ENCODE data around the gene C19orf53.
"Not testable (repeated sequence)": the region's sequence is repeated elsewhere in the genome, so short reads cannot be mapped to it uniquely, and the experiment has no call there.

The C19orf53 gene

DNA sequence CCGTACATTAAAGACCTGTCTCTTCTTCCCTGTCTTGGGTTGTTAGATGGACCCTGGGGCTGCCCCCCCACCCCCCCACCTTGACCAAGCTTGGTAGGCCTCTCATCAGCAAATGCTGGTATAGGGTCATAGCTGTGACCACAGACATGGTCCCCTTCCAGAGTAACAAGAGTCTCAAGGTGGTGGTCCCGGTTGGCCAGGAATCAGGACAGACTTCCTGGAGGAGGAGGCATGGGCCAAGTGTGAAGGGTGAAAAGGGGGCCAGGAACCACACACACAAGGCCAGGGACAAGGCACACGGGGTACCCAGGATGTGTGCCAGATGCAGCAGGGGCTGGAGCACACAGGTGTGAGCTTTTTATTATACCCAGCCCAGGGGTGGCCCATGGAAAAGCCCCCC lies 11.0 kb upstream of the C19orf53 start:
- DNase-seq (ENCODE audit: low spot score) (no peak), FAIRE-seq (no peak)

GRCh38 chr19:13764101-13764807 lies 10.0 kb upstream of the C19orf53 start, which contains the start of gene MRI1:
Gene MRI1 (plus strand): TSS chr19:13764522. CDS start chr19:13764589, 67 bp downstream.
- FAIRE-seq (no peak), DNase-seq (ENCODE audit: low spot score) (peak; percentile 72)

GRCh38 chr19:13764821-13765394 lies 9.3 kb upstream of the C19orf53 start:
- FAIRE-seq (no peak), DNase-seq (ENCODE audit: low spot score) (no peak)

DNA sequence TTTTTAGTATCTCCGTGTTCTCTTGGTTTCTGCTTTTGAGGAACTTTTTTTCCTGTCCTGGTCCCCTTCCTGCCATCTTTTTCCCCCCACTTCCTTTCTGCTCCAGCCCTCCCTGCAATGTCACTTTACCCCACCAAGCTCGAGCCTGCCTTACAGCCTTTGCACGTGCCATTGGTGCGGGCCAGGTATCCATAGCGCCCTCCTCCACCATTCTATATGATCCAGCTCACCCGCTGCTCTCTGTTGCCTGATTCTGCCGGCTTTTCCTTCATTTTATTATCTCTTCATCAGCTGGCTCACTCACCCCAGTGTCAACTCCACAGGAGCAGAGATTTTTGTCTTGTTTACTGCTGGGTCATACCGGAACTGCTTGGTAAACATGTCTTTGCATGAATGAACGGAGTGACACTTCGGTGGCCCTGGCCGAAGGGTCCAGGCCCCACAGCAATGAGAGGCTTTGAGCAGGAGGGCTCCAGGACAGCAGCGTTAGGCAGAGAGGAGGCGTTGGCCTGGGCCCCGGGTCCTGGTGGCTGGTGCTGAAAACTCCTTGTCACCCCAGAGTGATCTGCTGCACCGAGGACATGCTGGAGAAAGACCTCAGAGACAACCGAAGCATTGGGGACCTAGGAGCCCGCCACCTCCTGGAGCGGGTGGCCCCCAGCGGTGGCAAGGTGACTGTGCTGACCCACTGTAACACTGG lies 8.7 kb upstream of the C19orf53 start:
- no peak for FAIRE-seq
- no peak for DNase-seq (ENCODE audit: low spot score)

- DNase-seq (ENCODE audit: low spot score) (no peak), FAIRE-seq (no peak)
These were observed 8.2 kb upstream of the C19orf53 start for GRCh38 chr19:13766095-13766481.

DNA sequence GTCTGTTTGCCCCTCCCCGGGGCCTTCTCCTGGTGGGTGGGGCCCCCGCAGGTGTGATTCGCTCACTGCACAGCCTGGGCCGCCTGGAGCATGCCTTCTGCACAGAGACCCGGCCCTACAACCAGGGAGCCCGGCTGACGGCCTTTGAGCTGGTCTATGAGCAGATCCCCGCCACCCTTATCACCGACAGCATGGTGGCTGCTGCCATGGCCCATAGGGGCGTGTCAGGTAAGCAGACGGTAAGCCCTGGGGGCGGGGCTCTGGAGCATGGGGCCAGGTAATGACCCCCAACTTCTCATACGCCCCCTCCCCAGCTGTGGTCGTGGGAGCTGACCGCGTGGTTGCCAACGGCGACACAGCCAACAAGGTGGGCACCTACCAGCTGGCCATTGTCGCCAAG lies 5.7 kb upstream of the C19orf53 start:
- DNase-seq (ENCODE audit: low spot score), result no peak
- no peak for FAIRE-seq

- DNase-seq (ENCODE audit: low spot score), result no peak
- no peak for FAIRE-seq
These were observed 4.1 kb upstream of the C19orf53 start for GRCh38 chr19:13770013-13770635.

DNA sequence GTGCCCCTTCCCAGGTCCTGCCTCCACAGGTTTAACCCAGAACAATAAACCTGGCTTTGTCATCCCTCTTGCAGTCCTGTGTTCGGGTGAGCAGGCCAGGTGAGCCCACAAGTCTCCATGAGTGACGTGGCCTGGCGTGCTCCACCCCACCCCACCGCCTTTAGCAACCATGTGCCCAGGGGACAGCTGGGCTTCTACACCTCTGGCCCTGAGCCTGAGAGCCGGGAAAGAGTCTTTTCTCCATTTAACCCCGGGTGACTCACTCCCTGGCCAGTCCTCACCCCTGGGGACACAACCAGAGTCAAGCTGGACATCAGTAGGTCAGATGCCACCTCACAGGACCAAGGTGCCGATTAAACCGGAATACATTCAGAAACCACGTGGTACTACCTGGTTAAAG lies 4.1 kb downstream of the C19orf53 start:
- FAIRE-seq (no peak), DNase-seq (ENCODE audit: low spot score) (no peak)

- no peak for DNase-seq (ENCODE audit: low spot score)
- FAIRE-seq, result no peak
These were observed 4.6 kb downstream of the C19orf53 start for GRCh38 chr19:13778847-13779246.

DNA sequence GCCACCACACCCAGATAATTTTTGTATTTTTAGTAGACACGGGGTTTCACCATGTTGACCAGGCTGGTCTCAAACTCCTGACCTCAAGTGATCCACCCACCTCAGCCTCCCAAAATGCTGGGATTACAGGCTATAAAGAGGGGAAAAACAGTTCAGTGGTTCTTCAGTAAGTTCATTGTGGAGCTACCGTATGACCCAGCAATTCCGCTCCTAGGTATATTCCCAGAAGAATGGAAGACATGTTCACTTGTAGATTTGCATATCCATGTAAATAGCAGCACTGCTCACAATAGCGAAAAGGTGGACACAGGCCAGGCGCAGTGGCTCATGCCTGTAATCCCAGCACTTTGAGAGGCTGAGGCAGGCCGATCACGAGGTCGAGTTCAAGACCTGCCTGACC lies 5.5 kb downstream of the C19orf53 start:
- not testable (repeated sequence) for FAIRE-seq

DNA sequence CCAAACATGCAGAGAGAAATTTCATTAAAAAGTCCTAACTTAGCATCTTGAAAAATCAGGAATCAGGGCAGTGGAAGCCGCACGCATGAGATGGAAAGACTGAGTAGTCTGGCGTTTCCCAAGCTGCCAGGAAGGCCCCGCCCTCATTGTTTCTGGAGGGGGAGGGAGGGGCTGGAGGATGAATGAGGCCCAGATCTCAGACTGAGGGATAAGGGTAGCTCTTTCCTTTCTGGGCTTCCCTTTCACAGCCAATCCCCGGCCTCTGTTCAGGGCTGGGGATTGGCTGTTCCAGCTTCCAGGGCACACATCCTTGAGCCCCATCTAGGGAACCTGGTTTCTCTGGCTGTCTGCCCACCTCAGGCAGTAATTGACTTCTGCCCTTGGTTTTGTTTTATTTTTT lies 7.3 kb downstream of the C19orf53 start:
- peak; percentile 76 for DNase-seq (ENCODE audit: low spot score)
- no peak for FAIRE-seq

More for the DNA sequence above, 5.5 kb downstream of the C19orf53 start:
- DNase-seq (ENCODE audit: low spot score), result not testable (repeated sequence)

GRCh38 chr19:13782537-13782936 lies 8.3 kb downstream of the C19orf53 start:
- DNase-seq (ENCODE audit: low spot score) (no peak), FAIRE-seq (no peak)

DNA sequence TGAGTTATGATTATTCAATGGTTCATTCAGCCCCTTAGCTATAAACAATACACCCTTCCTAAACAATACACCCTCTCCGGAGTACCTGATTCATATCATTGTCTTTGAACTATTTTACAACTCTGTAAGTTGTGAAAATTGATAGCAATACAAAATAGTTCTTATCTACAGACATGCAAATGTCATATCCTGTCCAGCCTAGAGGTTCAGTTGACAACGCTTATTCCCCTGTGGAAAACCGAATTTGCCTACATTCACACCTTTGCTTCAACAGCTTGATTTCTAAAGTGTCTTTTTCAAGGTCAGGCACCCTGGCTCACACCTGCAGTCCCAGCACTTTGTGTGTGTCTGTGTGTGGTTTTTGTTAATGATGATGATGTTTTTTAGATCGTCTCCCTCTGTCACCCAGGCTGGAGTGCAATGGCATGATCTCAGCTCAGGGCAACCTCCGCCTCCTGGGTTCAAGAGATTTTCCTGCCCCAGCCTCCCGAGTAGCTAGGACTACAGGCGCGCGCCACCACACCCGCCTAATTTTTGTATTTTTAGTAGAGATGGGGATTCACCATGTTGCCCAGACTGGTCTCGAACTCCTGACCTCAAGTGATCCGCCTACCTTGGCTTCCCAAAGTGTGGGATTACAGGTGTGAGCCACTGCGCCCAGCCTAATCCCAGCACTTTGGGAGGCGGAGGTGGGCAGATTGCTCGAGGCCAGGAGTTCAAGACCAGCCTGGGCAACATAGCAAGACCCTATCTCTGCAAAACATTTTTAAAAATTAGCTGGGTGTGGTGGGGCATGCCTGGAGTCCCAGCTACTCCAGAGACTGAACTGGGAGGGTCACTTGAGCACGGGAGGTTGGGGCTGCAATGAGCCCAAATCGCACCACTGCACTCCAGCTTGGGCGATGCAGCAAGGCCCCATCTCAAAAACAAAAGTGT lies 9.6 kb downstream of the C19orf53 start:
- DNase-seq (ENCODE audit: low spot score) (no peak), FAIRE-seq (no peak)

DNA sequence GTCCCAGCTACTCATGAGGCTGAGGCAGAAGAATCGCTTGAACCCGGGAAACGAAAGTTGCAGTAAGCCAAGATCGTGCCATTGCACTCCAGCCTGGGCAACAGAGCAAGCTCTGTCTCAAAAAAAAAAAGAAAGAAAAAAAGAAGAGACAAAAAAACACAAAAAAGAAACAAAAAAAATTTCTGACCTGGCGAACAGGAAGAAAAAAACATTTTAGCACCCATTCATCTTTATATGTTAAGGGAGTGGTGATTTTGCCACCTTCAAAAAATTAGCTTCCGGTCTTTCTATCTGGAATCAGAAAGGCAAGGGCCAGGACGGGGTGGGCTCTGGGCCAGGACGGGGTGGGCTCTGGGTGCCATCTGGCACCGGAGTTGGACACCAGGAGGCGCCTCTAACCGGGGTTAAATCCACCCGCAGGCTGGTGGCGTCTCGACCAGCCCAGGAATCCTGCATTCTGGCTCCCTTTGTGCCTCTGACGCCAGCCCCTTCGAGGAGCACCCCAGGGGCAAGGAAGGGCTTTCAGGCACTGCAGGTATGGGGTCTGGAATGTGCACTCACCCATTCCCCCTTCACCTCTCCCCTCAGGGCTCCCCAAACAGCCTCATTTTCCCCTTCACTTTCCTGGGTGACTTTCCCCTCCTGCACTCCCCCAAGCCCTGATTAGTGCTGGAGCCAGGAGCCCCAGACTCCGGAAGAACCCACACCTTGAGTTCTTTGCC lies 10.6 kb downstream of the C19orf53 start:
- DNase-seq (ENCODE audit: low spot score) (no peak), FAIRE-seq (no peak)

DNA sequence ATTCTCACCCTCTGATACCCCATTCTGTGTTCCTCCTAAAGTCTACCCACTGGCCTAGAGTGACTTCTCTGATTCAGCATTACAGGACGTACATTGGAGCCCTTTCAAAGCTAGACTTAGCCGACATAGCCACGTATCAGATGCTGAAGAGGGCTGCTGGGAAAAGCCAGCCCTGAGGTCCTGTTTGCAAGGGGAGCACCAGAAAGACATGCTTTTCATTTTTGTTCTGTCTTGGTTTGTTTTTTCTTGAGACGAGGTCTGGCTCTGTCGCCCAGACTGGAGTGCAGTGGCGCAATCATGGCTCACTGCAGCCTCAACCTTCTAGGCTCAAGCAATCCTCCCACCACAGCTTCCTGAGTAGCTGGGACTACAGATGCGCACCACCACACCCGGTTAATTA lies 14.7 kb downstream of the C19orf53 start:
- no peak for FAIRE-seq

GRCh38 chr19:13790354-13790753 lies 16.1 kb downstream of the C19orf53 start:
- no peak for FAIRE-seq

More for the DNA sequence above, 14.7 kb downstream of the C19orf53 start:
- DNase-seq (ENCODE audit: low spot score), result no peak

GRCh38 chr19:13793317-13793716 lies 19.1 kb downstream of the C19orf53 start:
- FAIRE-seq; DNase-seq (ENCODE audit: low spot score): not testable (repeated sequence)

More at GRCh38 chr19:13790354-13790753, 16.1 kb downstream of the C19orf53 start:
- no peak for DNase-seq (ENCODE audit: low spot score)

DNA sequence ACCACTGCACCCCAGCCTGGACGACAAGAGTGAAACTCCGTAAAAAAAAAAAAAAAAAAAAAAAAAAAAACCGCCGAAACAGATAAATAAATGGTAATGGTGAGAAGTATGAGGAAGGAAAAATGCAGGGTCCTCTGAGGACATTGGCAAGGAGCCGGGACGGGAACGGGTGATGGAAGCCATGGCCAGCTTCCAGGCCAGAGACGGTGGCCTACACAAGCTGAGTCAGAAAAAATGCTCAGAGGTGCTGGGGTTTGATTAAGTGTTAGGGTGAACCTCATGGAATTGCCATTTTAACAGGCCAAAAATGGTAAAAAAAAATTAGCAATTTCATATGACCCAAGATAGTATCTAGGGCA lies 20.1 kb downstream of the C19orf53 start:
- peak; percentile 30 for DNase-seq (ENCODE audit: low spot score)
- FAIRE-seq, result no peak

DNA sequence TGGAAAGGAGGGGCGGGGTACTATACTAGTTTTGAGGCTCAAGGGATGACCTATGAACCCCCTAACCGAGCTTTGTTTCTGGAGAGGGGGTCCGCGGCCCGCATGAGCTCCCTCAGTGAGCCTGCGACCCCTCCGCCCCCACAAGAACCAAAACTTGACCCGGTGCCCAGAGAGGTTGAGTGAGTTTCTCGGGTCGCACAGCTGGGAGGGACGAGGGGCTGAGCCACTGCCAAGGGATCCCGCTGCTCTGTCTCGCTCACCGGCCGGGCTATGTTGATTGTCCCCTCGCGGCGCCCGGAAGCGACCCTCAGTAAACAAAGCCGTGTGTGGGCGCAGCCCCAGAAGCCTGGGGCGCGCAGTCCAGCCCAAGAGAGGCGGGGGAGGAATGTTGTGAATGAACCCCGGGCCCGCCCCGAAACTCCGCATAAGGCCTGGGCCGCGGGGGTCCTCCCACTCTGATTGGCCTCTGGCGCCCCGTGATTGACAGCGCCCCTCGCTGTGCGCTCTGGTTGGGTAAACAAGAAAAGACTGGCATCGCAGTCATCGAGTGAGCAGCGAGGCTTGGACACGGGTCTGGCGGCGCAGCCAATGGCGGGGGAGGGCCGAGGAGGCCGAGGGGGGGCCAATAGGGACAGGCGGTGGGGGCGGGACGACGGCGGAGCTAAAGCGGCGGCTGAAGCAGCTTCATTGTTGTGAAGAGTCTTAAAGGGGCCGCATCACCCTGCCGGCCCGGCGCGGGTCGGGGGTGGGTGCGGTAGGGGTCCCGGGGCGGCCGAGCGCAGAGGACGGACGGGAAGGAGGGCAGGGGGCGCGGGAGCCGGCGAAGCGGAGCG lies 20.7 kb downstream of the C19orf53 start, which contains the start of gene ZSWIM4:
Gene ZSWIM4, plus strand, starts transcription at position 687 of the 833 bp plus-strand sequence. CDS start 206 bp downstream, outside the sequence.
- FAIRE-seq (no peak), DNase-seq (ENCODE audit: low spot score) (peak; percentile 94)

Measured in urothelium cell line (cell line).